ENCODE results near the gene HIC1.

HIC1 gene

GRCh38 chr17:2083613-2084035 is 28.7 kb downstream of the HIC1 start:
- H3K27ac ChIP-seq: no peak overlapping the region
- H3K4me2 ChIP-seq: no peak overlapping the region
- no peaks in the 10 kb centered on the region for H3K36me3 ChIP-seq (ENCODE audit: insufficient read depth)
- H3K4me3 ChIP-seq (IDR thresholded peaks at IDR 0.05; ENCODE audit: insufficient read depth, low read depth, low read length): no peak overlapping the region
- H3K79me2 ChIP-seq (ENCODE audit: insufficient read depth, low read depth): no peaks in the 10 kb centered on the region
- H2AFZ ChIP-seq (ENCODE audit: low read depth): no peak overlapping the region
- peaks cover 34% of the 10 kb centered on the region for H3K4me1 ChIP-seq (ENCODE audit: low read depth, poor library complexity, severe bottlenecking)
- no peak overlapping the region for H3K9ac ChIP-seq
- H4K20me1 ChIP-seq (ENCODE audit: insufficient read depth): no peaks in the 10 kb centered on the region
- no peaks in the 10 kb centered on the region for H3K27me3 ChIP-seq (ENCODE audit: insufficient read depth, low read depth)
- TF ChIP-seq CTCF (conservative IDR thresholded peaks at IDR 0.05; ENCODE audit: low read depth, low read length): no peak

GRCh38 chr17:2084036-2084765 is 29.3 kb downstream of the HIC1 start:
- H3K27me3 ChIP-seq (ENCODE audit: insufficient read depth, low read depth): no peaks in the 10 kb centered on the region
- no peaks in the 10 kb centered on the region for H4K20me1 ChIP-seq (ENCODE audit: insufficient read depth)
- no peak for TF ChIP-seq CTCF (conservative IDR thresholded peaks at IDR 0.05; ENCODE audit: low read depth, low read length)
- no peaks in the 10 kb centered on the region for H3K79me2 ChIP-seq (ENCODE audit: insufficient read depth, low read depth)
- H3K9ac ChIP-seq: no peak overlapping the region
- no peak overlapping the region for H2AFZ ChIP-seq (ENCODE audit: low read depth)
- H3K4me1 ChIP-seq (ENCODE audit: low read depth, poor library complexity, severe bottlenecking): peaks cover 40% of the 10 kb centered on the region
- no peaks in the 10 kb centered on the region for H3K36me3 ChIP-seq (ENCODE audit: insufficient read depth)
- no peak overlapping the region for H3K4me3 ChIP-seq (IDR thresholded peaks at IDR 0.05; ENCODE audit: insufficient read depth, low read depth, low read length)
- no peak overlapping the region for H3K27ac ChIP-seq
- H3K4me2 ChIP-seq: no peak overlapping the region

- H4K20me1 ChIP-seq (ENCODE audit: insufficient read depth): no peaks in the 10 kb centered on the region
- no peak overlapping the region for H3K27ac ChIP-seq
These were observed 30.1 kb downstream of the HIC1 start for GRCh38 chr17:2084766-2085647.

GRCh38 chr17:2085648-2085949 is 30.7 kb downstream of the HIC1 start:
- TF ChIP-seq CTCF (conservative IDR thresholded peaks at IDR 0.05; ENCODE audit: low read depth, low read length): no peak
- Histone ChIP-seq H3K4me3 (IDR thresholded peaks at IDR 0.05; ENCODE audit: insufficient read depth, low read depth, low read length) (no peak overlapping the region), H3K79me2 (ENCODE audit: insufficient read depth, low read depth) (no peaks in the 10 kb centered on the region), H3K4me1 (ENCODE audit: low read depth, poor library complexity, severe bottlenecking) (peaks cover 53% of the 10 kb centered on the region), H3K27ac (no peak overlapping the region), H4K20me1 (ENCODE audit: insufficient read depth) (no peaks in the 10 kb centered on the region), H2AFZ (ENCODE audit: low read depth) (no peak overlapping the region), H3K9ac (no peak overlapping the region), H3K4me2 (no peak overlapping the region), H3K27me3 (ENCODE audit: insufficient read depth, low read depth) (no peaks in the 10 kb centered on the region), H3K36me3 (ENCODE audit: insufficient read depth) (no peaks in the 10 kb centered on the region)

More at GRCh38 chr17:2084766-2085647, 30.1 kb downstream of the HIC1 start:
- Histone ChIP-seq H3K36me3 (ENCODE audit: insufficient read depth) (no peaks in the 10 kb centered on the region), H2AFZ (ENCODE audit: low read depth) (no peak overlapping the region), H3K4me2 (no peak overlapping the region), H3K9ac (no peak overlapping the region), H3K27me3 (ENCODE audit: insufficient read depth, low read depth) (no peaks in the 10 kb centered on the region), H3K4me1 (ENCODE audit: low read depth, poor library complexity, severe bottlenecking) (peaks cover 47% of the 10 kb centered on the region), H3K4me3 (IDR thresholded peaks at IDR 0.05; ENCODE audit: insufficient read depth, low read depth, low read length) (no peak overlapping the region), H3K79me2 (ENCODE audit: insufficient read depth, low read depth) (no peaks in the 10 kb centered on the region)
- no peak for TF ChIP-seq CTCF (conservative IDR thresholded peaks at IDR 0.05; ENCODE audit: low read depth, low read length)
